Measurements from ENCODE around the gene RFNG. TPM values are rescaled to one million over a fixed set of nuclear protein-coding genes. Genes with fewer than 3 reads are reported as not detected.

The RFNG gene
- total RNA-seq, 1 donor from 2014 or later = 40.2 TPM

- H3K36me3 Mint-ChIP-seq (ENCODE audit: low read depth, unreplicated experiment) = peaks cover 11% of the 10 kb centered on the region
- H3K9me3 Mint-ChIP-seq (ENCODE audit: unreplicated experiment) = peaks cover 2% of the 10 kb centered on the region
- H3K4me1 Mint-ChIP-seq (ENCODE audit: low read depth, unreplicated experiment) = peaks cover 2% of the 10 kb centered on the region
- no peaks in the 10 kb centered on the region for H3K27me3 ChIP-seq (ENCODE audit: insufficient read depth, low read length)
- H3K27me3 Mint-ChIP-seq (ENCODE audit: low read depth, unreplicated experiment) = peaks cover 4% of the 10 kb centered on the region
- H3K9me3 ChIP-seq (ENCODE audit: insufficient read depth, low read depth, low read length) = no peaks in the 10 kb centered on the region
- TF ChIP-seq EZH2 (IDR thresholded peaks at IDR 0.05; ENCODE audit: insufficient read depth, low read length) (no peak), CTCF (IDR thresholded peaks at IDR 0.05; ENCODE audit: insufficient read depth, low read depth, low read length) (no peak)
- H3K4me1 ChIP-seq (ENCODE audit: insufficient read depth, low read length) = peaks cover 20% of the 10 kb centered on the region
- H3K27ac ChIP-seq (ENCODE audit: low read depth, low read length) = no peak overlapping the region
- DNase-seq (ENCODE audit: low read depth) = no peak
- H3K4me3 Mint-ChIP-seq (ENCODE audit: unreplicated experiment) = peak overlapping the region; percentile 80
- H4K20me1 ChIP-seq (ENCODE audit: insufficient read depth, low read length) = peaks cover 3% of the 10 kb centered on the region
- no peak overlapping the region for H3K4me2 ChIP-seq (ENCODE audit: low read length)
- H2AFZ ChIP-seq (ENCODE audit: low read depth, low read length) = no peak overlapping the region
- H3K4me3 ChIP-seq (ENCODE audit: insufficient read depth, low read depth, low read length) = no peak overlapping the region
- peaks cover 10% of the 10 kb centered on the region for H3K79me2 ChIP-seq (ENCODE audit: insufficient read depth, low read length)
- peak overlapping the region; percentile 41 for H3K27ac Mint-ChIP-seq (ENCODE audit: unreplicated experiment)
- no peaks in the 10 kb centered on the region for H3K36me3 ChIP-seq (ENCODE audit: insufficient read depth, low read length)
- no peak for FAIRE-seq
- no peak overlapping the region for H3K9ac ChIP-seq (ENCODE audit: low read length)
These were observed 18.1 kb downstream of the RFNG start for GRCh38 chr17:82033359-82034085.

GRCh38 chr17:82031885-82032627, 19.6 kb downstream of the RFNG start:
- Mint-ChIP-seq H3K36me3 (ENCODE audit: low read depth, unreplicated experiment) (peaks cover 13% of the 10 kb centered on the region), H3K4me3 (ENCODE audit: unreplicated experiment) (peak overlapping the region; percentile 80), H3K4me1 (ENCODE audit: low read depth, unreplicated experiment) (no peaks in the 10 kb centered on the region), H3K27me3 (ENCODE audit: low read depth, unreplicated experiment) (peaks cover 8% of the 10 kb centered on the region), H3K9me3 (ENCODE audit: unreplicated experiment) (no peaks in the 10 kb centered on the region), H3K27ac (ENCODE audit: unreplicated experiment) (no peak overlapping the region)
- Histone ChIP-seq H3K27me3 (ENCODE audit: insufficient read depth, low read length) (no peaks in the 10 kb centered on the region), H3K36me3 (ENCODE audit: insufficient read depth, low read length) (no peaks in the 10 kb centered on the region), H2AFZ (ENCODE audit: low read depth, low read length) (peak overlapping the region; percentile 60), H3K4me2 (ENCODE audit: low read length) (peak overlapping the region; percentile 86), H3K4me3 (ENCODE audit: insufficient read depth, low read depth, low read length) (peak overlapping the region; percentile 49), H3K79me2 (ENCODE audit: insufficient read depth, low read length) (peaks cover 10% of the 10 kb centered on the region), H3K27ac (ENCODE audit: low read depth, low read length) (no peak overlapping the region), H3K9me3 (ENCODE audit: insufficient read depth, low read depth, low read length) (no peaks in the 10 kb centered on the region), H3K4me1 (ENCODE audit: insufficient read depth, low read length) (peaks cover 20% of the 10 kb centered on the region), H3K9ac (ENCODE audit: low read length) (peak overlapping the region; percentile 67), H4K20me1 (ENCODE audit: insufficient read depth, low read length) (peaks cover 3% of the 10 kb centered on the region)
- FAIRE-seq = no peak
- TF ChIP-seq EZH2 (IDR thresholded peaks at IDR 0.05; ENCODE audit: insufficient read depth, low read length) (no peak), CTCF (IDR thresholded peaks at IDR 0.05; ENCODE audit: insufficient read depth, low read depth, low read length) (no peak)
- DNase-seq (ENCODE audit: low read depth) = no peak
